Common myeloid progenitor, CD34-positive (primary cell): ENCODE results near the gene GMCL1.

Experiments
- CTCF ChIA-PET: fragments of 350-600 bp; sonication (Branson Sonifier 250); formaldehyde crosslinking; loops from one replicate; lab custom pipeline; 2021; ENCODE audit warnings: antibody characterized with exemption; lab: Charles Lee
- POLR2A ChIA-PET: fragments of 350-600 bp; sonication (Branson Sonifier 250); formaldehyde crosslinking; loops from one replicate; lab custom pipeline; 2021; ENCODE audit warnings: antibody characterized with exemption; lab: Charles Lee
- DNase-seq, 3 donors: peaks; one replicate each; pipeline versions ENCODE4 v3.0.0 to v3.0.0-alpha.2; 2013
- H3K27ac ChIP-seq, 2 experiments: 1 replicate in 1 of 2; 2 replicates in 1 of 2; pipeline ENCODE4 v1.7.0; 2013; ENCODE audit warnings: inconsistent platforms in 2 of 2, low read length in 2 of 2, mild to moderate bottlenecking in 2 of 2, low read depth in 1 of 2, moderate library complexity in 1 of 2; ENCODE audit not compliant: severe bottlenecking in 2 of 2, insufficient read depth in 1 of 2, poor library complexity in 1 of 2
- H3K27me3 ChIP-seq, 5 experiments: replicated peaks in 2 of 5; 1 replicate in 3 of 5; 2 replicates in 2 of 5; pipeline versions ENCODE4 v1.6.1 to v1.7.0; 2013; ENCODE audit warnings: low read length in 4 of 5, mild to moderate bottlenecking in 2 of 5, moderate library complexity in 2 of 5, inconsistent platforms in 1 of 5; ENCODE audit not compliant: insufficient read depth in 5 of 5, control insufficient read depth in 4 of 5
- H3K36me3 ChIP-seq, 4 experiments: 1 replicate in 2 of 4; 2 replicates in 2 of 4; pipeline versions ENCODE4 v1.6.1 to v1.7.0; 2013; ENCODE audit warnings: low read length in 3 of 4, control low read depth in 1 of 4, mild to moderate bottlenecking in 1 of 4; ENCODE audit not compliant: control insufficient read depth in 4 of 4, insufficient read depth in 4 of 4
- H3K4me1 ChIP-seq, 4 experiments: 1 replicate in 3 of 4; 2 replicates in 1 of 4; pipeline versions ENCODE4 v1.6.1 to v1.7.1; 2013; ENCODE audit warnings: low read length in 3 of 4, mild to moderate bottlenecking in 3 of 4, control low read depth in 1 of 4, inconsistent platforms in 1 of 4, moderate library complexity in 1 of 4; ENCODE audit not compliant: control insufficient read depth in 4 of 4, insufficient read depth in 4 of 4; ENCODE audit errors: control extremely low read depth in 1 of 4
- H3K4me3 ChIP-seq, 7 experiments: 1 replicate in 4 of 7; 2 replicates in 3 of 7; pipeline versions ENCODE4 v1.5.1 to v1.7.0; 2013; ENCODE audit warnings: mild to moderate bottlenecking in 7 of 7, low read length in 6 of 7, moderate library complexity in 6 of 7, inconsistent platforms in 2 of 7, low read depth in 2 of 7, control low read depth in 1 of 7; ENCODE audit not compliant: insufficient read depth in 4 of 7, control insufficient read depth in 1 of 7; ENCODE audit errors: extremely low read depth in 1 of 7
- H3K9me3 ChIP-seq, 5 experiments: 1 replicate in 4 of 5; 2 replicates in 1 of 5; pipeline versions ENCODE4 v1.6.1 to v1.7.1; 2013; ENCODE audit warnings: low read length in 4 of 5, mild to moderate bottlenecking in 2 of 5, inconsistent platforms in 1 of 5, low read depth in 1 of 5, moderate library complexity in 1 of 5; ENCODE audit not compliant: control insufficient read depth in 4 of 5, insufficient read depth in 2 of 5; ENCODE audit errors: control extremely low read depth in 1 of 5
- WGBS: methylation state at CpG from one replicate; pipeline ENCODE4 v1.1.5; 2013; ENCODE audit not compliant: insufficient coverage; 5-methylcytosine and 5-hydroxymethylcytosine counted together

GMCL1 gene

DNA sequence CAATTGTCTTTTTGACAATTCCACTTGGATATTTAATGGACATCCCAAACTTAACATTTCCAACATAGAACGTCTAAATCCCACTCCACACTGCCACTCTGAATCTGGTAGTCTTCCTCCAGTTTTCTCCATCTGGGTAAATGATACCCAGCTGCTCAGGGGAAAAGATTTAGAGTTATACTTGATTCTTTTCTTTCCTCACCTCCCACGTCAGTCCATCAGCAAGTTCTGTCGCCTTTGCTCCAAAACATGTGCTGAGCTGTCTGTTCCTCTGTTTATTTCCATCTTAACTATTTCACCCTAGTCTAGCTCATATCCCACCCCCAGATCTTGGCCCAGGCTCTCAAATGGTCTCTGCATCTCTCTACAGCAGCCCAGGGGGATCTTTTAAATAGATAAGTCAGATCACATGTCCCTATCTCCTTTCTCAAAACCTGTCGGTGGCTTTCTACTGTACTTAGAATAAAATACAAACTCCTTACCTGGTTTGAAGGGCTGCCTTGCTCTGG, 43.4 kb upstream of the GMCL1 start:
- H3K4me1 ChIP-seq = peaks cover 5 to 34% (median 25%) of the 10 kb centered on the region in 4 experiments
- DNase-seq = no peak
- ChIA-PET POLR2A (no interaction called here), CTCF (interaction anchor here (0.9 to 5.7 kb wide), 4 partner anchors 8 to 31 kb away, joined by 3 to 29 read pairs (median 4); no protein-coding TSS in a partner anchor)
- peaks cover 2 to 12% (median 7%) of the 10 kb centered on the region in 4 experiments for H3K36me3 ChIP-seq
- no peaks in the 10 kb centered on the region for H3K9me3 ChIP-seq
- H3K27ac ChIP-seq = no peak overlapping the region
- 87% methylated on average over 4 of the region's 4 CpGs for WGBS
- no peak overlapping the region for H3K4me3 ChIP-seq
- H3K27me3 ChIP-seq = no peaks in the 10 kb centered on the region

GRCh38 chr2:69789175-69789721, 40.2 kb upstream of the GMCL1 start:
- CTCF ChIA-PET = interaction anchor here (1.0 to 5.7 kb wide), 8 partner anchors 8 to 46 kb away, joined by 3 to 29 read pairs (median 6); no protein-coding TSS in a partner anchor
- POLR2A ChIA-PET = interaction anchor here (1.1 to 2.4 kb wide), 3 partner anchors 8 to 48 kb away, joined by 4 to 8 read pairs (median 5); partner anchors contain the start of gene ANXA4
- no peaks in the 10 kb centered on the region for H3K9me3 ChIP-seq

DNA sequence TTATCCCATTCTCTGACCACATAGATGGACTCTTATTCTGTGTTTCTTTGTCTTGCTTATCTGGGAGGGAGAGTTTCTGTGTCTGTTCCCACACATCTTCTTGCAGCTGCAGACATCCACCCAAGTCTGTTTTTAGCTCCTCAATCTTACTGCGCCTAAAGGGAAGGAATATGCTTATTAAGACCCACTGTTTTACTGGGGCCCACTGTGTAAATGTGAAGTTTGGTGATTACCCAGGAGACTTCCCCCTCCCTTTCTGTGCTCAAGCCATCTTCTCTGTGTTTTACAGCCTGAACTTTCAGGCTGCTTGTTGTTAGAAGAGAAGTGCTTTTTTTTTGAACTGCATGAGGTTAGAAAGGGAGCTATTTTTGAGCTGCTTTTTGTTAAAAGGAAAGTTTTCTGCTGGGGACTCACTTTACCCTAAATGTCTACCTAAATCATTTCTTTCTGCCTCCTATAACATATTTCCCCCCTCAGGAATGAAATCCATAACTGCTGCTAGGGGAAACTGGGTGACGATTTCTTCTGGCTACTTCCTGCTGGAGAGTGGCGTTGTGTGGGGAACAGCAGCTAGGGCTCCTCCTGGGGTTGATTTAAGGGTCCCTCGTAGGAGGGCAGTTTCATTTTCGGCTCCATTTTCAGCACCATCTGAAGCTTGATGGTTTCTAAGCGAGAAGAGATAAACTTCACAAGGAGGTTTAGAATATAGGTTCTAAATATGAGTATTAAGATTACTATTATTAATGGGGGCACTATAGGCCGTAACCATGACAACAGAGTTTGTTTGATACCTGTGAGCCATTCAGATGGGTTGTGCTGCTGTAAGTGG, 39.5 kb upstream of the GMCL1 start:
- Histone ChIP-seq H3K9me3 (no peaks in the 10 kb centered on the region), H3K4me3 (peak overlapping the region in 6 of 7 experiments; percentile 28 to 68 (median 48)), H3K27me3 (no peaks in the 10 kb centered on the region), H3K4me1 (peaks cover 10 to 22% (median 16%) of the 10 kb centered on the region in 4 experiments), H3K36me3 (peaks cover 3 to 12% (median 8%) of the 10 kb centered on the region in 4 experiments), H3K27ac (peak overlapping the region; percentile 62 to 84)
- WGBS = 19% methylated on average over 6 of the region's 7 CpGs
- POLR2A ChIA-PET = interaction anchor here (1.1 to 2.4 kb wide), 3 partner anchors 9 to 48 kb away, joined by 4 to 8 read pairs (median 5); partner anchors contain the start of gene ANXA4
- CTCF ChIA-PET = interaction anchor here (0.8 to 5.7 kb wide), 11 partner anchors 9 to 65 kb away, joined by 3 to 29 read pairs (median 5); no protein-coding TSS in a partner anchor
- DNase-seq = peak; percentile 59 to 72 (median 71)

More at GRCh38 chr2:69789175-69789721, 40.2 kb upstream of the GMCL1 start:
- H3K36me3 ChIP-seq = peaks cover 3 to 12% (median 8%) of the 10 kb centered on the region in 4 experiments
- no peak for DNase-seq
- H3K27ac ChIP-seq = peak overlapping the region in 1 of 2 experiments; percentile 84
- no peaks in the 10 kb centered on the region for H3K27me3 ChIP-seq
- peak overlapping the region in 1 of 7 experiments; percentile 21 for H3K4me3 ChIP-seq
- H3K4me1 ChIP-seq = peaks cover 10 to 20% (median 16%) of the 10 kb centered on the region in 4 experiments
- WGBS = 94% methylated on average over 5 of the region's 7 CpGs

GRCh38 chr2:69790601-69790959, 38.9 kb upstream of the GMCL1 start:
- POLR2A ChIA-PET = interaction anchor here (1.5 kb wide), 1 partner anchor 9 kb away, joined by 5 read pairs; no protein-coding TSS in a partner anchor
- Histone ChIP-seq H3K36me3 (peaks cover 3 to 12% (median 8%) of the 10 kb centered on the region in 4 experiments), H3K4me1 (peaks cover 14 to 27% (median 16%) of the 10 kb centered on the region in 4 experiments), H3K4me3 (peak overlapping the region in 4 of 7 experiments; percentile 48 to 68 (median 58)), H3K27ac (peak overlapping the region; percentile 62 to 84), H3K9me3 (no peaks in the 10 kb centered on the region), H3K27me3 (no peaks in the 10 kb centered on the region)
- DNase-seq = no peak
- WGBS = 89% methylated on average over 1 of the region's 1 CpG
- CTCF ChIA-PET = interaction anchor here (0.8 to 5.7 kb wide), 11 partner anchors 9 to 65 kb away, joined by 3 to 29 read pairs (median 5); no protein-coding TSS in a partner anchor

- Histone ChIP-seq H3K36me3 (peaks cover 3 to 12% (median 6%) of the 10 kb centered on the region in 4 experiments), H3K27me3 (no peaks in the 10 kb centered on the region), H3K27ac (peak overlapping the region in 1 of 2 experiments; percentile 4), H3K4me3 (no peak overlapping the region), H3K4me1 (peaks cover 14 to 31% (median 17%) of the 10 kb centered on the region in 4 experiments), H3K9me3 (no peaks in the 10 kb centered on the region)
- CTCF ChIA-PET = interaction anchor here (0.8 to 2.1 kb wide), 7 partner anchors 9 to 66 kb away, joined by 3 to 16 read pairs (median 3); no protein-coding TSS in a partner anchor
- DNase-seq = no peak
- POLR2A ChIA-PET = no interaction called here
Measured at GRCh38 chr2:69791045-69791444, 38.4 kb upstream of the GMCL1 start.

- Histone ChIP-seq H3K9me3 (no peaks in the 10 kb centered on the region), H3K27me3 (no peaks in the 10 kb centered on the region), H3K36me3 (peaks cover 0 to 3% (median 1%) of the 10 kb centered on the region in 4 experiments), H3K27ac (peak overlapping the region in 1 of 2 experiments; percentile 27), H3K4me3 (peak overlapping the region in 3 of 7 experiments; percentile 4 to 80 (median 44)), H3K4me1 (peaks cover 21 to 62% (median 33%) of the 10 kb centered on the region in 4 experiments)
- 100% methylated on average over 1 of the region's 1 CpG for WGBS
- ChIA-PET POLR2A (no interaction called here), CTCF (interaction anchor here (1.0 to 2.3 kb wide), 4 partner anchors 21 to 71 kb away, joined by 3 to 13 read pairs (median 3); no protein-coding TSS in a partner anchor)
- peak in 1 of 3 donors; percentile 30 for DNase-seq
Measured at GRCh38 chr2:69796174-69796573, 33.3 kb upstream of the GMCL1 start.
